HG02678 (cell line): ENCODE results near the gene PDRG1.

Experiments
- ATAC-seq: cut with Tn5 transposase; IDR thresholded peaks from one replicate; pipeline ENCODE4 v1.9.1; 2021; ENCODE audit warnings: mild to moderate bottlenecking, moderate library complexity; ENCODE audit not compliant: unreplicated experiment

The PDRG1 gene

GRCh38 chr20:31951530-31952453 is at the start of gene PDRG1:
Gene PDRG1 (minus strand): TSS chr20:31952046. CDS start chr20:31951961, 85 bp downstream.
- ATAC-seq = peak; percentile 96

GRCh38 chr20:31998246-31998645 is 46.4 kb upstream of the PDRG1 start:
- ATAC-seq = no peak

- ATAC-seq = no peak
These were observed 45.1 kb upstream of the PDRG1 start for GRCh38 chr20:31996996-31997395.

- ATAC-seq = no peak
These were observed 40.2 kb upstream of the PDRG1 start for GRCh38 chr20:31992086-31992485.

GRCh38 chr20:31991339-31991705 is 39.5 kb upstream of the PDRG1 start:
- no peak for ATAC-seq

- ATAC-seq = no peak
These were observed 38.9 kb upstream of the PDRG1 start for GRCh38 chr20:31990641-31991338.

- no peak for ATAC-seq
These were observed 37.3 kb upstream of the PDRG1 start for GRCh38 chr20:31989030-31989645.

GRCh38 chr20:31988430-31989015 is 36.7 kb upstream of the PDRG1 start:
- no peak for ATAC-seq

- ATAC-seq = no peak
These were observed 35.9 kb upstream of the PDRG1 start for GRCh38 chr20:31987744-31988143.

GRCh38 chr20:31984981-31985471 is 33.2 kb upstream of the PDRG1 start:
- ATAC-seq = no peak

GRCh38 chr20:31981784-31982183 is 29.9 kb upstream of the PDRG1 start:
- ATAC-seq = no peak

- ATAC-seq = no peak
These were observed 28.0 kb upstream of the PDRG1 start for GRCh38 chr20:31979713-31980426.

- no peak for ATAC-seq
These were observed 25.2 kb upstream of the PDRG1 start for GRCh38 chr20:31977080-31977479.

GRCh38 chr20:31975874-31976273 is 24.0 kb upstream of the PDRG1 start:
- ATAC-seq = no peak

- ATAC-seq = no peak
These were observed 23.2 kb upstream of the PDRG1 start for GRCh38 chr20:31974951-31975487.

- no peak for ATAC-seq
These were observed 22.4 kb upstream of the PDRG1 start for GRCh38 chr20:31974296-31974695.

- no peak for ATAC-seq
These were observed 20.7 kb upstream of the PDRG1 start for GRCh38 chr20:31972471-31973021.

- no peak for ATAC-seq
These were observed 18.1 kb upstream of the PDRG1 start for GRCh38 chr20:31969991-31970390.

GRCh38 chr20:31968291-31969126 is 16.7 kb upstream of the PDRG1 start:
- no peak for ATAC-seq
